Upper lobe of left lung (tissue), 6 donors: ENCODE results near the gene PNO1. TPM values are rescaled to one million over a fixed set of nuclear protein-coding genes. Genes with fewer than 3 reads are reported as not detected.
A peak's percentile ranks its signal among the peaks of the same experiment; 100 is the strongest.

Experiments used
- ATAC-seq, 2 donors: fragments of 200-7000 bp; cut with Tn5 transposase; one replicate each; pipeline ENCODE4 v1.9.1; 2022; ENCODE audit warnings: mild to moderate bottlenecking in 2 of 2, moderate library complexity in 2 of 2; ENCODE audit not compliant: low FRiP score in 2 of 2
- DNase-seq, 2 donors: peaks; one replicate each; pipeline ENCODE4 v3.0.0-alpha.2; 2019 to 2020
- H3K27ac ChIP-seq, 4 donors: fragments of 200-600 bp; sonication (generic); one replicate each; pipeline ENCODE4 v1.5.1; 2016 to 2019
- H3K27me3 ChIP-seq, 4 donors: fragments of 200-600 bp; sonication (generic); one replicate each; pipeline ENCODE4 v1.5.1; 2017 to 2019
- H3K36me3 ChIP-seq, 4 donors: fragments of 200-600 bp; sonication (generic); one replicate each; pipeline ENCODE4 v1.5.1; 2016 to 2019
- H3K4me1 ChIP-seq, 4 donors: fragments of 200-600 bp; sonication (generic); one replicate each; pipeline ENCODE4 v1.5.1; 2018 to 2019
- H3K4me3 ChIP-seq, 4 donors: fragments of 200-600 bp; sonication (generic); one replicate each; pipeline ENCODE4 v1.5.1; 2017 to 2019; ENCODE audit warnings: mild to moderate bottlenecking in 2 of 4, moderate library complexity in 1 of 4
- H3K9me3 ChIP-seq, 4 donors: fragments of 200-600 bp; sonication (generic); one replicate each; pipeline ENCODE4 v1.5.1; 2018 to 2019
- CTCF ChIP-seq, 6 experiments: fragments of 450-650 bp in 4 of 6; fragments of 200-600 bp in 2 of 6; sonication (generic) in 2 of 6; IDR thresholded peaks; one replicate each; pipeline ENCODE4 v1.5.1; 2016 to 2019; ENCODE audit warnings: antibody characterized with exemption in 6 of 6
- EP300 ChIP-seq, 4 donors: sonication (generic); formaldehyde crosslinking; IDR thresholded peaks; one replicate each; pipeline ENCODE4 v1.5.1; 2017; ENCODE audit warnings: antibody characterized with exemption in 4 of 4, control low read depth in 2 of 4
- POLR2A ChIP-seq, 4 donors: fragments of 450-650 bp; IDR thresholded peaks; one replicate each; pipeline ENCODE4 v1.5.1; 2016 to 2017; ENCODE audit warnings: antibody characterized with exemption in 4 of 4, mild to moderate bottlenecking in 2 of 4
- POLR2AphosphoS5 ChIP-seq, 2 donors: sonication (generic); formaldehyde crosslinking; IDR thresholded peaks; one replicate each; pipeline ENCODE4 v1.5.1; 2017; ENCODE audit warnings: antibody characterized with exemption in 2 of 2
- WGBS, 2 donors: methylation state at CpG; one replicate each; pipeline ENCODE4 v1.1.5; 2017 to 2018; 5-methylcytosine and 5-hydroxymethylcytosine counted together
- total RNA-seq, 6 donors: library from RNA; depleted of rRNA in 4 of 6; stranded (reverse); fragments of >200 nt in 4 of 6; gene quantifications; one replicate each; pipeline versions ENCODE4 v1.1.0 to v1.2.1, GENCODE V29; 2016 to 2021
- donor health status: DM: no; HTN: no; CAD: no; lungs with moderate emphysema.
- donor health status: DM: no; HTN: yes; CAD: no; lungs with severe emphysema.

The PNO1 gene
- total RNA-seq, 6 donors from 2014 or later: 7.2 to 28.1 (median 13.6) TPM

DNA sequence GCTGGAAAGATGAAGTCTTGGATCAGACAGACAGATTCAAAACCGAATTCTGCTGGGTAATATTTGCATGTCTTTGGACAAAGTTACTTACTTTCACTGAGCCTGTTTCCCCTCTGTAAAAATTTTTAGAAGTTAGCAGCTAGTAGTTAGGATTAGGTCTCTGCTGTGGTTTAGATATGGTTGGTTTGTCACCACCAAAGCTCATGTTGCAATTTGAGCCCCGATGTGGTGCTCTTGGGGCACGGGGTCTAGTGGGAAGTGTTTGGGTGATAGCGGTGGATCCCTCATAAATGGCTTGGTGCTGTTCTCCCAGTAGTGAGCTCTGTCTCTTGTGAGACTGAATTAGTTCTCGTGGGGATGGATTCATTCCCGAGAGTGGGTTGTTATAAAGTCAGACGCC, 38.9 kb upstream of the PNO1 start:
- no peak for DNase-seq
- no peak for TF ChIP-seq CTCF (IDR thresholded peaks at IDR 0.05)
- no peak for TF ChIP-seq POLR2AphosphoS5 (IDR thresholded peaks at IDR 0.05)
- no peak for TF ChIP-seq EP300 (IDR thresholded peaks at IDR 0.05)
- no peak for TF ChIP-seq POLR2A (IDR thresholded peaks at IDR 0.05)
- Histone ChIP-seq H3K27ac (no peak overlapping the region), H3K9me3 (no peaks in the 10 kb centered on the region), H3K4me1 (peaks cover 2 to 8% (median 5%) of the 10 kb centered on the region in 4 donors), H3K27me3 (no peaks in the 10 kb centered on the region), H3K4me3 (no peak overlapping the region), H3K36me3 (no peaks in the 10 kb centered on the region)
- WGBS, 2 donors: 70 to 74% methylated on average over 7 of the region's 7 CpGs
- ATAC-seq: no peak

GRCh38 chr2:68119504-68119903, 38.2 kb upstream of the PNO1 start:
- H3K4me3 ChIP-seq: no peak overlapping the region
- TF ChIP-seq CTCF (IDR thresholded peaks at IDR 0.05) (no peak), POLR2AphosphoS5 (IDR thresholded peaks at IDR 0.05) (no peak), POLR2A (IDR thresholded peaks at IDR 0.05) (no peak), EP300 (IDR thresholded peaks at IDR 0.05) (no peak)
- WGBS, 2 donors: 62 to 68% methylated on average over 5 of the region's 5 CpGs
- DNase-seq (no peak), ATAC-seq (no peak)
- H3K27me3 ChIP-seq: no peaks in the 10 kb centered on the region
- peaks cover 2 to 8% (median 5%) of the 10 kb centered on the region in 4 donors for H3K4me1 ChIP-seq
- no peak overlapping the region for H3K27ac ChIP-seq
- no peaks in the 10 kb centered on the region for H3K36me3 ChIP-seq
- H3K9me3 ChIP-seq: no peaks in the 10 kb centered on the region

- Histone ChIP-seq H3K4me1 (peaks cover 2 to 8% (median 5%) of the 10 kb centered on the region in 4 donors), H3K36me3 (no peaks in the 10 kb centered on the region), H3K4me3 (no peak overlapping the region), H3K27me3 (no peaks in the 10 kb centered on the region), H3K27ac (no peak overlapping the region), H3K9me3 (no peaks in the 10 kb centered on the region)
- TF ChIP-seq POLR2A (IDR thresholded peaks at IDR 0.05): no peak
- TF ChIP-seq CTCF (IDR thresholded peaks at IDR 0.05): peak; percentile 79 to 96 (median 91)
- no peak for TF ChIP-seq EP300 (IDR thresholded peaks at IDR 0.05)
- ATAC-seq: peak; percentile 84 to 92
- WGBS, 2 donors: 41 to 46% methylated on average over 16 of the region's 16 CpGs
- DNase-seq: peak in 1 of 2 donors; percentile 89
Measured at GRCh38 chr2:68121873-68122679, 35.6 kb upstream of the PNO1 start.

GRCh38 chr2:68122680-68122964, 35.1 kb upstream of the PNO1 start:
- WGBS, 2 donors: 34 to 39% methylated on average over 8 of the region's 8 CpGs
- no peak for ATAC-seq

More at GRCh38 chr2:68122680-68122964, 35.1 kb upstream of the PNO1 start:
- TF ChIP-seq POLR2A (IDR thresholded peaks at IDR 0.05): no peak
- no peak for TF ChIP-seq POLR2AphosphoS5 (IDR thresholded peaks at IDR 0.05)
- TF ChIP-seq CTCF (IDR thresholded peaks at IDR 0.05): no peak
- no peak for TF ChIP-seq EP300 (IDR thresholded peaks at IDR 0.05)
- Histone ChIP-seq H3K27ac (no peak overlapping the region), H3K4me1 (peaks cover 2 to 8% (median 5%) of the 10 kb centered on the region in 4 donors), H3K9me3 (no peaks in the 10 kb centered on the region), H3K27me3 (no peaks in the 10 kb centered on the region), H3K36me3 (no peaks in the 10 kb centered on the region), H3K4me3 (no peak overlapping the region)
- DNase-seq: no peak
